ENCODE measurements around the gene PDE4B. TPM values are rescaled to one million over a fixed set of nuclear protein-coding genes. Genes with fewer than 3 reads are reported as not detected.

The PDE4B gene
- total and polyA plus RNA-seq, 2 of the 13 experiments (the other 11 are each of a cell fraction or from before 2014, with no cell fraction given): not detected

DNA sequence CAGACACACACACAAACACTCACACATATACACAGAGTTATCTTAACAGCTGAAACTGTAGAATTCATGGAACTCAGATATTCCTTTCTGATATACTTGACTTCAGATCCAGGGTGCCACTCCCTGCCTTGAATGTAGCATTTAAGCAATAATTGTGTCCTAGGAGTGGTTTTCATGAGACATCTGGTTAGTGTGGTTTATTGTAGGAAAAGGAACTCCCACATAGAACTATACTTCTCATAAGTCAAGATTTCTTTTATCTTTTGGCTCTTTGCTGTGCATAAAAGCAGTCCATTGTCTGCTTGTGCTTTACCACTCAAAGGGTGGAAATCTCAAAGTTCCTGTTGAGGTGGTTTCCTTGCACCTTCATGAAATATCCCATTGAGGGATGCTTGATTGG, 468.7 kb downstream of the PDE4B start:
- H3K36me3 ChIP-seq (replicated peaks in 1 of 2; ENCODE audit: control insufficient read depth in 1 of 2, insufficient read depth in 2 of 2, low read length in 2 of 2): no peaks in the 10 kb centered on the region
- in situ Hi-C loops (cut with HindIII; ENCODE audit: extremely low pct_ligation_motif_present, low pct_unique_long_range_greater_than_20kb) (loop anchor here (10.0 kb wide), 1 partner anchor 463 kb away; no protein-coding TSS in a partner anchor), intact Hi-C loops (cut with micrococcal nuclease; ENCODE audit: unreplicated experiment) (no loop called here)
- H3K9ac ChIP-seq (ENCODE audit: insufficient read depth, low read depth, low read length): no peak overlapping the region
- no peaks in the 10 kb centered on the region for H3K9me3 ChIP-seq (ENCODE audit: low read length)
- H2AFZ ChIP-seq (ENCODE audit: low read length): no peak overlapping the region
- H3K4me3 ChIP-seq (replicated peaks in 1 of 3; ENCODE audit: insufficient read depth in 1 of 3, low read depth in 2 of 3, low read length in 3 of 3): no peak overlapping the region
- POLR2A ChIA-PET: no interaction called here
- H4K20me1 ChIP-seq (ENCODE audit: insufficient read depth, low read length): no peaks in the 10 kb centered on the region
- no peaks in the 10 kb centered on the region for H3K27me3 ChIP-seq (ENCODE audit: control insufficient read depth in 1 of 2, insufficient read depth in 2 of 2, low read length in 2 of 2)
- CTCF ChIA-PET (ENCODE audit: low intra/inter-chr PET ratio, low total read pairs): no interaction called here
- no peak for DNase-seq (ENCODE audit: low spot score)
- ATAC-seq: no peak
- FAIRE-seq: no peak
- no peak overlapping the region for H3K4me2 ChIP-seq (ENCODE audit: low read depth, low read length)
- no peak overlapping the region for H3K27ac ChIP-seq (ENCODE audit: extremely low read length, insufficient read depth, low read length)
- no peaks in the 10 kb centered on the region for H3K4me1 ChIP-seq (ENCODE audit: insufficient read depth, low read length)
- H3K79me2 ChIP-seq (ENCODE audit: insufficient read depth, low read length): no peaks in the 10 kb centered on the region
- no peak for TF ChIP-seq MAFF (IDR thresholded peaks at IDR 0.05; ENCODE audit: low read depth, low read length)
- TF ChIP-seq, protein P1, sequence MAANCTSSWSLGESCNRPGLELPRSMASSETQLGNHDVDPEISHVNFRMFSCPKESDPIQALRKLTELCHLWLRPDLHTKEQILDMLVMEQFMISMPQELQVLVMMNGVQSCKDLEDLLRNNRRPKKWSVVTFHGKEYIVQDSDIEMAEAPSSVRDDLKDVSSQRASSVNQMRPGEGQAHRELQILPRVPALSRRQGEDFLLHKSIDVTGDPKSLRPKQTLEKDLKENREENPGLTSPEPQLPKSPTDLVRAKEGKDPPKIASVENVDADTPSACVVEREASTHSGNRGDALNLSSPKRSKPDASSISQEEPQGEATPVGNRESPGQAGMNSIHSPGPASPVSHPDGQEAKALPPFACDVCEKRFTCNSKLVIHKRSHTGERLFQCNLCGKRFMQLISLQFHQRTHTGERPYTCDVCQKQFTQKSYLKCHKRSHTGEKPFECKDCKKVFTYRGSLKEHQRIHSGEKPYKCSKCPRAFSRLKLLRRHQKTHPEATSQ (CRISPR knock-in tag; IDR thresholded peaks at IDR 0.05; ENCODE audit: borderline replicate concordance): no peak
- no peak for TF ChIP-seq SOX5 (CRISPR knock-in tag; IDR thresholded peaks at IDR 0.05; ENCODE audit: borderline replicate concordance)
- TF ChIP-seq IRX3 (CRISPR knock-in tag; IDR thresholded peaks at IDR 0.05; ENCODE audit: borderline replicate concordance, low read depth): no peak
- TF ChIP-seq, protein P2, sequence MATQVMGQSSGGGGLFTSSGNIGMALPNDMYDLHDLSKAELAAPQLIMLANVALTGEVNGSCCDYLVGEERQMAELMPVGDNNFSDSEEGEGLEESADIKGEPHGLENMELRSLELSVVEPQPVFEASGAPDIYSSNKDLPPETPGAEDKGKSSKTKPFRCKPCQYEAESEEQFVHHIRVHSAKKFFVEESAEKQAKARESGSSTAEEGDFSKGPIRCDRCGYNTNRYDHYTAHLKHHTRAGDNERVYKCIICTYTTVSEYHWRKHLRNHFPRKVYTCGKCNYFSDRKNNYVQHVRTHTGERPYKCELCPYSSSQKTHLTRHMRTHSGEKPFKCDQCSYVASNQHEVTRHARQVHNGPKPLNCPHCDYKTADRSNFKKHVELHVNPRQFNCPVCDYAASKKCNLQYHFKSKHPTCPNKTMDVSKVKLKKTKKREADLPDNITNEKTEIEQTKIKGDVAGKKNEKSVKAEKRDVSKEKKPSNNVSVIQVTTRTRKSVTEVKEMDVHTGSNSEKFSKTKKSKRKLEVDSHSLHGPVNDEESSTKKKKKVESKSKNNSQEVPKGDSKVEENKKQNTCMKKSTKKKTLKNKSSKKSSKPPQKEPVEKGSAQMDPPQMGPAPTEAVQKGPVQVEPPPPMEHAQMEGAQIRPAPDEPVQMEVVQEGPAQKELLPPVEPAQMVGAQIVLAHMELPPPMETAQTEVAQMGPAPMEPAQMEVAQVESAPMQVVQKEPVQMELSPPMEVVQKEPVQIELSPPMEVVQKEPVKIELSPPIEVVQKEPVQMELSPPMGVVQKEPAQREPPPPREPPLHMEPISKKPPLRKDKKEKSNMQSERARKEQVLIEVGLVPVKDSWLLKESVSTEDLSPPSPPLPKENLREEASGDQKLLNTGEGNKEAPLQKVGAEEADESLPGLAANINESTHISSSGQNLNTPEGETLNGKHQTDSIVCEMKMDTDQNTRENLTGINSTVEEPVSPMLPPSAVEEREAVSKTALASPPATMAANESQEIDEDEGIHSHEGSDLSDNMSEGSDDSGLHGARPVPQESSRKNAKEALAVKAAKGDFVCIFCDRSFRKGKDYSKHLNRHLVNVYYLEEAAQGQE (IDR thresholded peaks at IDR 0.05; ENCODE audit: borderline replicate concordance in 1 of 2, low read depth in 1 of 2, low read length in 2 of 2): no peak
- no peak for TF ChIP-seq KAT2B (IDR thresholded peaks at IDR 0.05; ENCODE audit: borderline replicate concordance, low read depth, low read length)
- TF ChIP-seq KLF11 (CRISPR knock-in tag; IDR thresholded peaks at IDR 0.05): no peak
- no peak for TF ChIP-seq ELF1 (CRISPR knock-in tag; IDR thresholded peaks at IDR 0.05)
- no peak for TF ChIP-seq POLR2A (IDR thresholded peaks at IDR 0.05; ENCODE audit: insufficient read depth in 1 of 2, low read depth in 2 of 2, low read length in 2 of 2)
- TF ChIP-seq, protein P3, sequence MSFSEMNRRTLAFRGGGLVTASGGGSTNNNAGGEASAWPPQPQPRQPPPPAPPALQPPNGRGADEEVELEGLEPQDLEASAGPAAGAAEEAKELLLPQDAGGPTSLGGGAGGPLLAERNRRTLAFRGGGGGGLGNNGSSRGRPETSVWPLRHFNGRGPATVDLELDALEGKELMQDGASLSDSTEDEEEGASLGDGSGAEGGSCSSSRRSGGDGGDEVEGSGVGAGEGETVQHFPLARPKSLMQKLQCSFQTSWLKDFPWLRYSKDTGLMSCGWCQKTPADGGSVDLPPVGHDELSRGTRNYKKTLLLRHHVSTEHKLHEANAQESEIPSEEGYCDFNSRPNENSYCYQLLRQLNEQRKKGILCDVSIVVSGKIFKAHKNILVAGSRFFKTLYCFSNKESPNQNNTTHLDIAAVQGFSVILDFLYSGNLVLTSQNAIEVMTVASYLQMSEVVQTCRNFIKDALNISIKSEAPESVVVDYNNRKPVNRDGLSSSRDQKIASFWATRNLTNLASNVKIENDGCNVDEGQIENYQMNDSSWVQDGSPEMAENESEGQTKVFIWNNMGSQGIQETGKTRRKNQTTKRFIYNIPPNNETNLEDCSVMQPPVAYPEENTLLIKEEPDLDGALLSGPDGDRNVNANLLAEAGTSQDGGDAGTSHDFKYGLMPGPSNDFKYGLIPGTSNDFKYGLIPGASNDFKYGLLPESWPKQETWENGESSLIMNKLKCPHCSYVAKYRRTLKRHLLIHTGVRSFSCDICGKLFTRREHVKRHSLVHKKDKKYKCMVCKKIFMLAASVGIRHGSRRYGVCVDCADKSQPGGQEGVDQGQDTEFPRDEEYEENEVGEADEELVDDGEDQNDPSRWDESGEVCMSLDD (CRISPR knock-in tag; IDR thresholded peaks at IDR 0.05; ENCODE audit: borderline replicate concordance): no peak
- TF ChIP-seq ZNF530 (CRISPR knock-in tag; IDR thresholded peaks at IDR 0.05; ENCODE audit: low read depth): no peak
- TF ChIP-seq, protein P4, sequence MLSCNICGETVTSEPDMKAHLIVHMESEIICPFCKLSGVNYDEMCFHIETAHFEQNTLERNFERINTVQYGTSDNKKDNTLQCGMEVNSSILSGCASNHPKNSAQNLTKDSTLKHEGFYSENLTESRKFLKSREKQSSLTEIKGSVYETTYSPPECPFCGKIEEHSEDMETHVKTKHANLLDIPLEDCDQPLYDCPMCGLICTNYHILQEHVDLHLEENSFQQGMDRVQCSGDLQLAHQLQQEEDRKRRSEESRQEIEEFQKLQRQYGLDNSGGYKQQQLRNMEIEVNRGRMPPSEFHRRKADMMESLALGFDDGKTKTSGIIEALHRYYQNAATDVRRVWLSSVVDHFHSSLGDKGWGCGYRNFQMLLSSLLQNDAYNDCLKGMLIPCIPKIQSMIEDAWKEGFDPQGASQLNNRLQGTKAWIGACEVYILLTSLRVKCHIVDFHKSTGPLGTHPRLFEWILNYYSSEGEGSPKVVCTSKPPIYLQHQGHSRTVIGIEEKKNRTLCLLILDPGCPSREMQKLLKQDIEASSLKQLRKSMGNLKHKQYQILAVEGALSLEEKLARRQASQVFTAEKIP (CRISPR knock-in tag; IDR thresholded peaks at IDR 0.05; ENCODE audit: borderline replicate concordance): no peak
- BruUV-seq (replicated peaks): no TSS peak

Measured in HepG2 (cell line).